22Rv1 (cell line): Measurements from ENCODE around the gene ULK4.

Experiments used
- CTCF ChIP-seq: fragments of 450-650 bp; IDR thresholded peaks from 2 replicates; pipeline ENCODE4 v1.5.1; 2017; ENCODE audit warnings: mild to moderate bottlenecking
- ZFX ChIP-seq: fragments of 450-650 bp; IDR thresholded peaks from 2 replicates; pipeline ENCODE4 v1.6.1; 2017; ENCODE audit warnings: antibody characterized with exemption, borderline replicate concordance

GRCh38 chr3:42010530-42010929, 48.6 kb upstream of the ULK4 start:
- TF ChIP-seq CTCF: no peak
- TF ChIP-seq ZFX: no peak
